ENCODE measurements around the gene EPHA1. TPM values are rescaled to one million over a fixed set of nuclear protein-coding genes. Genes with fewer than 3 reads are reported as not detected.
A peak's percentile ranks its signal among the peaks of the same experiment; 100 is the strongest.
"Not testable (repeated sequence)": the region's sequence is repeated elsewhere in the genome, so short reads cannot be mapped to it uniquely, and the experiment has no call there.

The EPHA1 gene
- total RNA-seq, 2 experiments from 2014 or later = 1.1 to 1.2 TPM

DNA sequence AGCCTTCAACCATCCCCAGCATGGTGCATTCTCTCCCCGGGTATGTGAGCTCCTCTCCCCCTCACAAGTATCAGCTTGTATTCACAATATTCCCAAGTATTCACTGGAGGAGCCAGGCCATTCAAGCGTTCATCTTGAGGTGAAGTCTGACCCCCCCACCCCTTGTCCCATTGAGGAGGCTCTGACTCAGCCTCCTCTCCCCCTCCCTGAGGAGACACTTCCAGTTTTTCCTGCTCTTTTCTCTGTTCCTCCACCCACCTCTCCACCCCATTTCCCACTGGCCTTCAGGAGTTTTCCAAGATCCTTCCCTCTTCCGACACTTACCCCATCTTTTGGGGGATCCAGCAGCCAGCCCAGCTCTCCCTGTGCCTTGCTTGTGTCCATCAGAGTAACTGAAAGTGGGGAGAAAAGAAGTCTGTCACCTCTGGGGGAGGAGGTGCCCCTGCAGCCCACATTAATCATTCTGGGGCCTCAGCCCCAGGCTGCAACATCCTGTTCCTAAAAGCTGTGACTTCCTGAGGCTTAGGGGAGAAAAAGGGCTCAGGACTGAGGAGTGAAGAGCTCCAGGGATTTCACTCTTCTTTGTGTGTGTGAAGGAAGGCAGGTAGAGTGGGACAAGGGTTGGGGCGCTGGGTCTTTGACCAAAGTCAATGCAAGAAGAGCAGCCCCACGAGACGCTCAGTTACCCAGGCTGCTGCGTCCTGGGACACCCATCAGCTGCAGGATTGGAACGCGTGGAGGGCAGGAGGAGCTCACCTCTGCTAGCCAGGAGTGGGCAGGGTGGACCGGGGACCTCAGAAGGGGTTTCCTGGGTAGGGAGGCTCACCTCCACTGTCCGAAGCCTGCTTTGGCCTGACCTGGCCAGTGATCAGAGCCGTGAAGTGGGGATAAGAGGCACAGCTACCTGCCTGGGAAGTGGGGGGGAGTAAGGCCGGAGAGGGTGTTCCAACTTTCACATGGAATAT is 1.1 kb downstream of the EPHA1 start:
- Mint-ChIP-seq H3K9me3 (no peaks in the 10 kb centered on the region), H3K27me3 (peaks cover 12% of the 10 kb centered on the region), H3K27ac (no peak overlapping the region), H3K4me3 (peak overlapping the region; percentile 45), H3K36me3 (ENCODE audit: low read depth) (no peaks in the 10 kb centered on the region), H3K4me1 (peaks cover 33% of the 10 kb centered on the region)
- ChIA-PET CTCF (interaction anchor here (1.0 to 3.9 kb wide), 9 partner anchors 9 to 167 kb away, joined by 3 to 21 read pairs (median 6); partner anchors contain the start of gene CASP2), POLR2A (interaction anchor here (0.5 to 6.0 kb wide), 9 partner anchors 13 to 163 kb away, joined by 3 to 35 read pairs (median 8); partner anchors contain the start of genes CASP2, GSTK1 and ZYX)
- peak; percentile 39 for DNase-seq

DNA sequence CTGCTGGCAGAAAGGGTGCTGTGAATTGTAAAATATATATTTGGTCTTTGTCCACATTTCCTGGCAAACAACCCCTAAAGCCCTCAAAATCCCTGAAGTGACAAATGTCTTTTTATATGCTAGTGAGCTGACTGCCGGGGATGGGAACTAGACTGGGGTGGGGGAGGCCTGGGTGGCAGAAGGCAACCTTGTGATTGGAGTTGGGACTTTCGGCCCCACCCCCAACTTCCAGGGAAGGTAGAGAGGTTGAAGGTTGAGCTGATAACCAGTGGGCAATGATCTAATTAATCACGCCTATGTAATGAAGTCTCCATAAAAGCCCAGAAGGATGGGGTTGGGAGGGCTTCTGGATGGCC is 2.7 kb downstream of the EPHA1 start:
- no peak overlapping the region for H3K4me3 Mint-ChIP-seq
- no peak overlapping the region for H3K27ac Mint-ChIP-seq
- H3K4me1 Mint-ChIP-seq = peaks cover 33% of the 10 kb centered on the region
- DNase-seq = no peak
- peaks cover 12% of the 10 kb centered on the region for H3K27me3 Mint-ChIP-seq
- H3K9me3 Mint-ChIP-seq = no peaks in the 10 kb centered on the region
- CTCF ChIA-PET = interaction anchor here (1.0 to 3.9 kb wide), 5 partner anchors 10 to 165 kb away, joined by 3 to 19 read pairs (median 9); no protein-coding TSS in a partner anchor
- H3K36me3 Mint-ChIP-seq (ENCODE audit: low read depth) = no peaks in the 10 kb centered on the region
- POLR2A ChIA-PET = interaction anchor here (2.4 to 6.0 kb wide), 4 partner anchors 12 to 31 kb away, joined by 8 to 35 read pairs (median 18); partner anchors contain the start of gene ZYX

DNA sequence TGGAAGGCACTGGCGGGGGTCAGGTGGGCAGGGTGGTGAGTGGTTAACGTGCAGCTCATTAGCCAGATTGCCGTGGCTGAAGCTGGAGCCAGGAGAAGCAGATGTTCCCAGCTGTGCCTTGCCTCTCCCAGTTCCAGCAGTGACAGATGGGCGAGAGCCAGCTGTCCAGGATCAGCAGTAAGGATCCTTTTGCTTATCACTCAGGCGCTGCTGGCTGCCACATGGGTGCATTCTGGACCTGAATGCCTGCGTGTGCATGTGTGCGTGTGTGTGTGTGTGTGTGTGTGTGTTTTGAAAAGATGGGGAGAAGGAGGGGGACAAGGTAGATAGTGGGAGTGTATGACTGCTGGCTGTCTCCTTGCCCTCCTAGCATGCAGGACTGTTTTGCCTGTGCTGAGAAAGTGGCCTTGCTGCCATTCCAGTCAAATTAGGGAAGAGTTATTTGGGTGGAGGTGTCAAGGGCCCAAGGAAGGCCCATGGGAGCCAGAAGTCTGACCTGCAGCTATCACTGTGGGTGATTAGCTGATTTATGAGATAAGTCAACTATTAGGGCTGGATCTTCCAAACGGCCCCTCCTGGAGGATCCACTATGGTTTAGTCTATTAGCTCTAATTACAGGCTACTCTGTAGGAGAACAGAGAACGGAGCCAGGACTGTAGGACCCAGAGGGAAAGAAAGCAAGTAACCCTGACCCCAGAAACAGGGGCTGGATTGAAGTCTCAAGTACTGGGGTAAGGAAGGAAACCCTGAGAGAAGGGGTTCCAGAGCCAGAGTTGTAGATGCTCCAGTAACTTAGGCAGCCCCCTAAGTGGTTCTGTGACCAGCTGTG is 3.3 kb downstream of the EPHA1 start:
- no peak overlapping the region for H3K27ac Mint-ChIP-seq
- ChIA-PET CTCF (interaction anchor here (1.0 to 3.9 kb wide), 3 partner anchors 9 to 165 kb away, joined by 3 to 19 read pairs (median 9); no protein-coding TSS in a partner anchor), POLR2A (interaction anchor here (2.4 to 6.0 kb wide), 4 partner anchors 11 to 30 kb away, joined by 8 to 35 read pairs (median 18); partner anchors contain the start of gene ZYX)
- H3K27me3 Mint-ChIP-seq = peaks cover 12% of the 10 kb centered on the region
- no peak for DNase-seq
- peaks cover 31% of the 10 kb centered on the region for H3K4me1 Mint-ChIP-seq
- no peaks in the 10 kb centered on the region for H3K9me3 Mint-ChIP-seq
- H3K4me3 Mint-ChIP-seq = no peak overlapping the region
- no peaks in the 10 kb centered on the region for H3K36me3 Mint-ChIP-seq (ENCODE audit: low read depth)

DNA sequence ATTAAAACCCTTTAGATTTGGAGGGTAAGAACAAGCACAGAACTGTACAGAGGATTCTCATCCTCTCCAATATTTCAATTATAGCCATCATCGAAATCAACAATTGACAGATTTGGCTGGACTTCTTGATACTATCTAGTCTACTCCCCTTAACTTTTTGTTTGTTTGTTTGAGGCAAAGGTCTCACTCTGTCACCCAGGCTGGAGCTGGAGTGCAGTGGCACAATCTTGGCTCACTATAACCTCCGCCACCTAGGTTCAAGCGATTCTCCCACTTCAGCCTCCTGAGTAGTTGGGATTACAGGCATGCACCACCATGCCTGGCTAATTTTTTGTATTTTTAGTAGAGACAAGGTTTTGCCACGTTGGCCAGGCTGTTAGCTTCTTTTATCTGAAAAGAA is 6.4 kb downstream of the EPHA1 start:
- H3K27ac Mint-ChIP-seq; POLR2A ChIA-PET; H3K36me3 Mint-ChIP-seq (ENCODE audit: low read depth); H3K9me3 Mint-ChIP-seq; H3K4me3 Mint-ChIP-seq; H3K4me1 Mint-ChIP-seq; H3K27me3 Mint-ChIP-seq; DNase-seq: not testable (repeated sequence)
- CTCF ChIA-PET = interaction anchor here (0.8 to 3.3 kb wide), 4 partner anchors 14 to 162 kb away, joined by 3 to 13 read pairs (median 5); no protein-coding TSS in a partner anchor

- POLR2A ChIA-PET = no interaction called here
- H3K27ac Mint-ChIP-seq = no peak overlapping the region
- DNase-seq = no peak
Measured at GRCh38 chr7:143401265-143401664, 7.4 kb downstream of the EPHA1 start.

DNA sequence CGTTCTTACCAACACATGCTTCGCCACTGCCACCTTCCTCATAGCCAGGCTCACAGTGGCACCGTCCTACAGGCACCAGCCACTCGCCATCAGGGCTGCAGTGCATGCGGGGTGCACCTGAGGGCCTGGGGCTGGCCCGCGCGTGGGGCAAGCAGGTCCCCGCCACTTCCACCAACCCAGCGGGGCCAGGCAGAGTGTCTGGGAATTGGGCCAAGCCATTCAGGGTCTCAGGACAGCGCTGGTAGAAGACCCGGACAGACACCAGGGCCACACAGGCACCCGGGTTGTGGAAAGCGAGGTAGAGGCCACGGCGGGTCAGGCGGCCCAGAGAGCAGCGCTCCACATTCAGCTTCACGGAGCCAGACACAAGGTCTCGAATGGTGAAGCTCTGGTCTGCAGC is 9.0 kb downstream of the EPHA1 start:
- CTCF ChIA-PET = no interaction called here

More at GRCh38 chr7:143401265-143401664, 7.4 kb downstream of the EPHA1 start:
- Mint-ChIP-seq H3K9me3 (no peaks in the 10 kb centered on the region), H3K4me1 (no peaks in the 10 kb centered on the region), H3K36me3 (ENCODE audit: low read depth) (no peaks in the 10 kb centered on the region), H3K27me3 (no peaks in the 10 kb centered on the region), H3K4me3 (no peak overlapping the region)
- CTCF ChIA-PET = interaction anchor here (0.8 to 3.3 kb wide), 3 partner anchors 14 to 161 kb away, joined by 3 to 13 read pairs (median 7); no protein-coding TSS in a partner anchor

GRCh38 chr7:143399151-143399550 is 9.5 kb downstream of the EPHA1 start:
- H3K4me3 Mint-ChIP-seq = no peak overlapping the region
- H3K27ac Mint-ChIP-seq = no peak overlapping the region
- no peaks in the 10 kb centered on the region for H3K27me3 Mint-ChIP-seq
- H3K9me3 Mint-ChIP-seq = no peaks in the 10 kb centered on the region
- H3K36me3 Mint-ChIP-seq (ENCODE audit: low read depth) = no peaks in the 10 kb centered on the region
- POLR2A ChIA-PET = no interaction called here
- no peak for DNase-seq
- CTCF ChIA-PET = no interaction called here
- peaks cover 9% of the 10 kb centered on the region for H3K4me1 Mint-ChIP-seq

More for the DNA sequence above, 9.0 kb downstream of the EPHA1 start:
- POLR2A ChIA-PET = no interaction called here
- Mint-ChIP-seq H3K27ac (no peak overlapping the region), H3K9me3 (no peaks in the 10 kb centered on the region), H3K4me1 (peaks cover 8% of the 10 kb centered on the region), H3K4me3 (no peak overlapping the region), H3K36me3 (ENCODE audit: low read depth) (no peaks in the 10 kb centered on the region), H3K27me3 (no peaks in the 10 kb centered on the region)
- no peak for DNase-seq

DNA sequence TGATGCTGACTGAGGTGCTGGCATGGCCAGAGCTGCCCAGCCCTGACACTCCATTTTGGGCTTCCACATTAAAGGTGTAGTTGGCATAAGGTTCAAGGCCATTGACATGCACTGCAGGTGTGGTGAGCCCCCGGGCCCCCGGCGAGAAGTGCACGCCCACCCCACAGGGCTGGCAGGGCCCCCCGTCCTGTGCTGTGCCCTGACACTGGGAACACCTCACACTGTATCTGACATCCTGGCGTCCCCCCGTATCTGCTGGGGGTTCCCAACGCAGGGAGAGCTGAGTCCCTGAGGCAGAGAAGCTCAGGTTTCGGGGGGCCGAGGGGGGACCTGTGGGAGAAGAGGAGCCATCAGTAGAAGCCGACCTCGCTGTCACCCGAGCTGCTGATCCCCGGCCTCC is 10.0 kb downstream of the EPHA1 start:
- peaks cover 9% of the 10 kb centered on the region for H3K4me1 Mint-ChIP-seq
- ChIA-PET CTCF (no interaction called here), POLR2A (no interaction called here)
- no peaks in the 10 kb centered on the region for H3K27me3 Mint-ChIP-seq
- no peak overlapping the region for H3K4me3 Mint-ChIP-seq
- no peak for DNase-seq
- no peaks in the 10 kb centered on the region for H3K36me3 Mint-ChIP-seq (ENCODE audit: low read depth)
- H3K27ac Mint-ChIP-seq = no peak overlapping the region
- no peaks in the 10 kb centered on the region for H3K9me3 Mint-ChIP-seq

DNA sequence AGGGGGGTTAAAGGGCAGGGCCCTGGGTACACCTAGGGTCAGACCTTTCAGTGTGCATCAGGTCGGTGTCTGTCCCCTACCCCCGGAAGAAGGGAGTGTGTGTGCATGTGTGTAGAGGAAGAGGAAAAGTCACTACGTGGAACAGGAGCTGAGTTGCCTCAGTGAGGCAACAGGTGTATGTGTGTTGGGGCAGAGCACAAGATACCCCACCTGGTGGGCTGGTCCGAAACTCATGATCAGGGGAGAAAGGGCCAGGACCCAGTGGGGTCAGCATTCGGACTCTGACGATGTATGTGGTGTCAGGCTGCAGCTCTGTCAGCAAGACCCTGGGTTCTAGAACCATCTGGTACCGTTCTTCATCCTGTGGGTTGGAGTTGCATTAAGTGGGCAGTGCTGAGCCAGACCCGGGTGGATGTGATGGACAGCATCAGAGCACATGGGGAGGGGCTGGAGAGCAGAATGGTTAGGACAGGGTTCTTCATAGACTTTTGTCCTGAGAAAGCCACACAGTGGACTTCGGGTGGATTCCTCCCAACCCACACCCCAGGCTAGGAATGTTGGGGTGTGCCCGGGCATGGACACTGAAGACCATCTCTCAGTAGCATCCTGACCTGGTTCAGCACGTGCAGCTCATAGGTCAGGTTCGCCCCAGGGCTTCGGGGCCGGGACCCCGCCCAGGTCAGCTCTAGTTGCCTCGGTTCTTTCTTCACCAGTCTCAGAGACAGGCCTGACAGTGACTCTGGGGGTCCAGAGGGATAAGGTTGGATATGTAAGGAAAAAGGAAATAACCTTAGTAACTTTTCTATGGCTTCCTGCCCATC is 10.7 kb downstream of the EPHA1 start:
- Mint-ChIP-seq H3K36me3 (ENCODE audit: low read depth) (peaks cover 2% of the 10 kb centered on the region), H3K4me3 (no peak overlapping the region), H3K9me3 (no peaks in the 10 kb centered on the region), H3K4me1 (peaks cover 9% of the 10 kb centered on the region), H3K27me3 (no peaks in the 10 kb centered on the region), H3K27ac (no peak overlapping the region)
- ChIA-PET POLR2A (interaction anchor here (0.6 kb wide), 1 partner anchor 110 kb away, joined by 3 read pairs; the partner anchor contains the start of gene CASP2), CTCF (no interaction called here)
- DNase-seq = no peak

GRCh38 chr7:143396625-143397556 is 11.8 kb downstream of the EPHA1 start:
- no peak overlapping the region for H3K27ac Mint-ChIP-seq
- peaks cover 9% of the 10 kb centered on the region for H3K4me1 Mint-ChIP-seq
- DNase-seq = no peak
- peaks cover 10% of the 10 kb centered on the region for H3K36me3 Mint-ChIP-seq (ENCODE audit: low read depth)
- no peaks in the 10 kb centered on the region for H3K9me3 Mint-ChIP-seq
- no peaks in the 10 kb centered on the region for H3K27me3 Mint-ChIP-seq
- ChIA-PET POLR2A (interaction anchor here (0.6 to 5.6 kb wide), 3 partner anchors 10 to 108 kb away, joined by 3 to 35 read pairs (median 6); partner anchors contain the start of genes CASP2 and EPHA1), CTCF (interaction anchor here (1.0 kb wide), 1 partner anchor 9 kb away, joined by 3 read pairs; no protein-coding TSS in a partner anchor)
- H3K4me3 Mint-ChIP-seq = no peak overlapping the region

GRCh38 chr7:143396182-143396581 is 12.5 kb downstream of the EPHA1 start:
- DNase-seq = no peak
- peaks cover 9% of the 10 kb centered on the region for H3K4me1 Mint-ChIP-seq
- H3K9me3 Mint-ChIP-seq = no peaks in the 10 kb centered on the region
- H3K4me3 Mint-ChIP-seq = no peak overlapping the region
- no peak overlapping the region for H3K27ac Mint-ChIP-seq
- no peaks in the 10 kb centered on the region for H3K27me3 Mint-ChIP-seq
- peaks cover 16% of the 10 kb centered on the region for H3K36me3 Mint-ChIP-seq (ENCODE audit: low read depth)
- CTCF ChIA-PET = interaction anchor here (1.0 kb wide), 1 partner anchor 9 kb away, joined by 3 read pairs; no protein-coding TSS in a partner anchor
- POLR2A ChIA-PET = interaction anchor here (1.3 to 5.6 kb wide), 2 partner anchors 11 kb away, joined by 6 to 35 read pairs; partner anchors contain the start of gene EPHA1
